Activated naive CD8-positive, alpha-beta T cell treated with anti-CD3 and anti-CD28 coated beads, Interleukin-2, amount 10 ng/mL, durations not matched to agents 7 days and 5 days (primary cell): ENCODE data around the gene CLIC6. TPM values are rescaled to one million over a fixed set of nuclear protein-coding genes. Genes with fewer than 3 reads are reported as not detected.

Source experiments
- ATAC-seq: fragments of 150-1000 bp; cut with Tn5 transposase; one replicate; pipeline ENCODE4 v1.10.0; 2021; ENCODE audit warnings: low read depth, moderate library complexity
- POLR2A ChIA-PET: fragments of 350-600 bp; sonication (Branson Sonifier 250); formaldehyde crosslinking; loops from one replicate; lab custom pipeline; 2021; ENCODE audit warnings: antibody characterized with exemption; lab: Charles Lee
- DNase-seq: peaks from one replicate; pipeline ENCODE4 v3.0.0; 2021
- H3K27ac Mint-ChIP-seq: one replicate; pipeline ENCODE4 v1.8.0; 2022; ENCODE audit warnings: mild to moderate bottlenecking, mixed read lengths
- H3K27me3 Mint-ChIP-seq: one replicate; pipeline ENCODE4 v1.8.0; 2022; ENCODE audit warnings: mild to moderate bottlenecking, moderate library complexity, mixed read lengths
- H3K36me3 Mint-ChIP-seq: one replicate; pipeline ENCODE4 v1.8.0; 2021; ENCODE audit warnings: mild to moderate bottlenecking, mixed read lengths
- H3K4me1 Mint-ChIP-seq: one replicate; pipeline ENCODE4 v1.8.0; 2021; ENCODE audit warnings: mixed read lengths
- H3K4me3 Mint-ChIP-seq: one replicate; pipeline ENCODE4 v1.8.0; 2022; ENCODE audit warnings: mild to moderate bottlenecking, moderate library complexity, mixed read lengths
- H3K9me3 Mint-ChIP-seq: one replicate; pipeline ENCODE4 v1.8.0; 2021; ENCODE audit warnings: mixed read lengths
- total RNA-seq, 2 experiments: library from RNA; stranded (reverse); gene quantifications; one replicate each; pipeline ENCODE4 v1.2.3, GENCODE V29; 2021

CLIC6 gene
- total RNA-seq, 2 experiments from 2014 or later = 0.37 to 0.42 TPM

DNA sequence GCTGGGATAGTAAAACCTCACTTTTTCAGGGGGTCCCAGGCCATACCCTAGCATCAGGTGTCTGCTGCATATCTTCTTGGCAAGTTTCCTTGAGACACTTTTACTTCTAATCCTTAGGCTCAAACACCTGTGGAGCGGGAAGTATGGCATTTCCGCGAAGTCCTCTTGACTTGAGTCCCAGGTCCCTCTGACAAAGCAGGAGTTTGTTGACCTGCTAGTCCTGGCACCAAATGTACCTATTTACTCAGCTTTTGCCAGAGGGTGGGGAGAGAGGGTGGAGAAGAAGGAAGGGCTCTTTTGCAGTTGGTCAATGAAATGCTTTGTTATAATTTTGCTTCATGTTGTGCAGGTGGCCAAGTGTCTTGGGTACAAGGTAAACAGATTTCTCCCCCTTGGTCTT, 59.7 kb downstream of the CLIC6 start:
- Mint-ChIP-seq H3K36me3 (no peaks in the 10 kb centered on the region), H3K9me3 (no peaks in the 10 kb centered on the region), H3K27ac (no peak overlapping the region), H3K4me3 (no peak overlapping the region), H3K27me3 (peaks cover 31% of the 10 kb centered on the region), H3K4me1 (peaks cover 12% of the 10 kb centered on the region)
- ATAC-seq (no peak), DNase-seq (no peak)
- POLR2A ChIA-PET = no interaction called here

DNA sequence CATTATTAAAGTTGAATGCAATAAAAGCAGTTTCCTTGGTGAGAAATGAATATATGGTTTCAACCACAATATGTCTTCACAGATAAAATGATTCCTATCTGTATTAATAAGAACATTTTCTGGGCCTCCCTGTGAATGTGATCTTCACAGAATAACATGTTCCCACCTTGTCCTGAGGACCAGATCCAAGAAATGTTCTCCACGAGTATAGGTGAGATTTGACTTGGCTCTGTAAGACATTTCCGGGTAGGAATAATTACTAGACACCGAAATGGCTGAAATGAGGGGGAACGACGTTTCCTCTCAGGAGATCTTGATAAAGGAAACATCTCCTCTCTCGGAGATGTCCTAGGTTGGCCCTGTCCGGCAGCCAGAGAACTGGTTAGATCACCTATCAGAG, 61.4 kb downstream of the CLIC6 start:
- Mint-ChIP-seq H3K27me3 (peaks cover 21% of the 10 kb centered on the region), H3K4me3 (no peak overlapping the region), H3K9me3 (no peaks in the 10 kb centered on the region), H3K4me1 (peaks cover 10% of the 10 kb centered on the region), H3K36me3 (no peaks in the 10 kb centered on the region), H3K27ac (no peak overlapping the region)
- ATAC-seq = no peak
- DNase-seq = no peak
- POLR2A ChIA-PET = no interaction called here

DNA sequence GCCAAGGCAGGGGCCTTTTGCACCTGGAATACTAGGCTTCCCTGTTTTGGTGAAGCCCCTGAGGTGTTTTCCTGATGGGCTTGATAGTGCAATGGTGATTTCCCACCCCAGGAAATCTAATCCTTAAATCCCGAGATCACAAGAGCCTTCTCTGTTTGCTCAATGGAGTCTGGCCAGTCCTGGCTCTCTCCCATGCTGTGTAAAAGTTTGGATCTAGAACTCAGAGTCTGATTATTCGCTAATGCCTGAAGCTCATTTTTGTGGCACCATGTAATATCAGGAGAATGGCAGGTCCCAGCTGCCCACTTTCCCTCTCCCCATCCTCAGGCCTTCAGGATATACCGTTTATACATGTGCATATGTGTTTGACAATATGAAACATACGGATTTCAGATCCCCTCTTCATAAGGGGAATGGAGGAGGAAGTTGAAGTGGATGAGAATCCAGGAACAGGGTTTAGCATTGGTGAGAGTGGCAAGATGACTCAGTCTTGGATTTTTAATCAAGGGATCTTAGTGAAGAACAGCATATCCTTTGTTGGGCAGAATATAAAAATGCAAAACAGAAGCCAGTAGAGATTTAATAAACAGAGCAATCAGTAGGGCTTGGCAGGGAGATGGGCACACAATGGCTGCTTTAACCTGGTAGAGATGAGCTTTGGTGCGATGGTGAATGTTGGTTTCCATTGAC, 62.1 kb downstream of the CLIC6 start:
- DNase-seq = no peak
- Mint-ChIP-seq H3K9me3 (no peaks in the 10 kb centered on the region), H3K36me3 (no peaks in the 10 kb centered on the region), H3K4me1 (peaks cover 9% of the 10 kb centered on the region), H3K4me3 (no peak overlapping the region), H3K27me3 (peaks cover 17% of the 10 kb centered on the region), H3K27ac (no peak overlapping the region)
- ATAC-seq = no peak
- POLR2A ChIA-PET = no interaction called here

DNA sequence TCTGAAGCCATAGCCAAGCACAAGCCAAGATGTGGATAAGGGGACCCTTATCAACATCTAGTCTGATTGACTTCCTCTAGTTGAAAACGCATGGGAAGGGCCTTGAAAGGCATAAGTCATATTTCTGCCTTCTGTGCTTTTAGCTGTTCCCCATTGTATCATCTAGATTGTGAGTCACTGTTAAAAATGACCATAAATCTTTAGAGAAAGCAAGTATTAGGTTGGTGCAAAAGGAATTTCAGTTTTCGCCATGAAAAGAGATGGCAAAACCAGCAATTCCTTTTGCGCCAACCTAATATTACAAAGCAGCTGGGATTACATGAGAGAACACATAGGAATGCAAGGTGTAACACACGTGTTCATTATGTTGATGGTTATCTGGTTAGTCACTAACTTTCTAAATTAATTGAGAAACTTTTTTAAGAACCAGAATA, 63.6 kb downstream of the CLIC6 start:
- no peaks in the 10 kb centered on the region for H3K36me3 Mint-ChIP-seq
- no peak overlapping the region for H3K4me3 Mint-ChIP-seq
- H3K9me3 Mint-ChIP-seq = no peaks in the 10 kb centered on the region
- H3K4me1 Mint-ChIP-seq = no peaks in the 10 kb centered on the region
- POLR2A ChIA-PET = no interaction called here
- no peak for DNase-seq
- H3K27ac Mint-ChIP-seq = no peak overlapping the region
- no peak for ATAC-seq
- peaks cover 22% of the 10 kb centered on the region for H3K27me3 Mint-ChIP-seq

DNA sequence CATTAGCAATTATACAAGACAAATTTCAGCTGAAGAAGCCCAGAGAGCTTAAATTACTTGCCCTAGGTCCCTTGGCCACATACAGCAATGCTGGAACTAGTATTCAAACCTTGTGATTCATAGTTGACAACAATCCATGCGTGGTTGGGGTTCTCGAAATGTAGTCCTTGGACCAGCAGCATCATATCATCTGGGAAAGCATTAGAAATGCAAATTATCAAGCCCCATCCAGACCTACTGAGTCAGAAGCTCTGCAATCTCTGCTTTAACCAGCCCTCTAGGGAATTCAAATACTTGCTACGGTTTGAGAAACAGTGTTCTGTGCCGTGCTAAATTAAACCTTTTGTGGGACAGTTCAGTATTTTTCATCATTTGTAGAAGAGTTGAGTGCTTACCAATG, 65.1 kb downstream of the CLIC6 start:
- DNase-seq = no peak
- peaks cover 31% of the 10 kb centered on the region for H3K27me3 Mint-ChIP-seq
- ATAC-seq = no peak
- H3K36me3 Mint-ChIP-seq = no peaks in the 10 kb centered on the region
- no peak overlapping the region for H3K4me3 Mint-ChIP-seq
- no peak overlapping the region for H3K27ac Mint-ChIP-seq
- H3K4me1 Mint-ChIP-seq = no peaks in the 10 kb centered on the region
- POLR2A ChIA-PET = no interaction called here
- H3K9me3 Mint-ChIP-seq = no peaks in the 10 kb centered on the region

DNA sequence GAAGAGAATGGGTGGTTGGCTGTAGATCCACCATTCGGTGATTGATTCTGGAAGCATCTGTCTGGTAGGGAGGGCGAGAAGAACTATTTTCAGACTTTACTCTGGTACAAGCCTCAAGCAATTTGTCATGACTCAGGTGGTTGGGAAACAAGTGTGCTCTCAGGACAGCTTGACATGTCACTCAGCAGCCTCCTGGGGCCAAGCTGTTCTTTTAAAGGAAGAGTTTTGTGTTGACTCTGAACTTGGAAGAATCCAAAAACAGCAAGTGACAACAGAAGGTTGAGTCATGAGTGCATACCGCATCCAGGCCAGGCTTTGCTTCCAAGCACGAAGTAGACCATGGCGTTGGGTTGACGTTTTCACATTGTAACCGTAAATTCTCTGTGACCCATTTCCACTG, 65.9 kb downstream of the CLIC6 start:
- POLR2A ChIA-PET = no interaction called here
- H3K36me3 Mint-ChIP-seq = no peaks in the 10 kb centered on the region
- no peak overlapping the region for H3K4me3 Mint-ChIP-seq
- DNase-seq (no peak), ATAC-seq (no peak)
- no peaks in the 10 kb centered on the region for H3K4me1 Mint-ChIP-seq
- no peaks in the 10 kb centered on the region for H3K9me3 Mint-ChIP-seq
- H3K27ac Mint-ChIP-seq = no peak overlapping the region
- H3K27me3 Mint-ChIP-seq = peaks cover 32% of the 10 kb centered on the region

DNA sequence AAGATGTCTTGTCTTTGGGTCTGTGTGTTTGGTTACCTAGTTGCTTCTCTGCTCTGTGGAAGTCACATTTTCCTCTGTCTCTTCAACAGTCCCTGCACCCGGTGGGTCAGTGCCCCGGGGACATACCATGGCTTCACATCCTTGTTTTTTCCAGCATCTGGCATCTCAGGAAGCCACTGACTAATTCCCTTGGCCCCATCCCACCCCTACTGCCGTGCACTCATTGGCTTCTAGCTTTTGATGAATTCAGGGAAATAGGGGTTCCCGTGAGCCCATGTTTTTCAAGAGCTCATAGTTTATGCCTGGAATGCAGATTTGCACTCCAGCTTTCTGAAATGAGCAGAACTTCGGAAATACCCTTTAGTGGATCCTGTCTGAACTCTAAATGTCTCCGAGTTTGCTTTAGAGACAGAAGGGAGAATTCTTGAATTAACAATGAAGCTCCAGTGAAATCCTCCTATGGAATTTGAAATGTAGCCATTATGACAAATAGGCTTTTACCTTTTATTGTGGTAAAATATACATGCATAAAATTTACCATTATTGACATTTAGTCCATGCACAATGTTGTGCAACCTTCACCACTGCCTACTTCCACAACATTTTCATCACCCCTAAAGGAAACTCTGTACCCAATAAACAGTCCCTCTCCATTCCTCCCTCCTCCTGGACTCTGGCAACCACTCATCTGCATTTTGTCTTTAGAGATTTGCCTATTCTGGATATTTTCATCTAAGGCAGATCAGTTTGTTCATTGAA, 67.5 kb downstream of the CLIC6 start:
- Mint-ChIP-seq H3K36me3 (no peaks in the 10 kb centered on the region), H3K27ac (no peak overlapping the region), H3K9me3 (no peaks in the 10 kb centered on the region), H3K4me3 (no peak overlapping the region), H3K4me1 (no peaks in the 10 kb centered on the region), H3K27me3 (peaks cover 34% of the 10 kb centered on the region)
- ATAC-seq = no peak
- POLR2A ChIA-PET = no interaction called here
- no peak for DNase-seq

DNA sequence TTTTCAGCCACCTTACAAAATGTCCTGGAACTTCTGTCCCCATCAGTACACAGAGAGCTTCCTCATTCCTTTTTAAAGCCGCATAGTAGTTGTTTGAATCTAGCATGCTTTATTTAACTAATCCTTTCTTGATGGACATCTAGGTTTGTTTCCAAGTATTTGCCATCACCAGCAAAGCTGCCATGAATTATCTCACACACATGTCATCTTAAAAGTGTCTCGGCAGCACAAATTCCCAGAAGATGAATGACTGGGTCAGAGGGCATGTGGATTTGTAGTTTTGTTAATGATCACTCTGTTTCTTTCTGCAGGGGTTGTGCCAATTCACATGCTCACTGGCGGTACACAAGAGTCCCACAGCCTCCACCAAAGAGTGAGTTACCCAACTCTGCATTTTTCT, 68.3 kb downstream of the CLIC6 start:
- ATAC-seq (no peak), DNase-seq (no peak)
- no peaks in the 10 kb centered on the region for H3K9me3 Mint-ChIP-seq
- H3K27ac Mint-ChIP-seq = no peak overlapping the region
- H3K36me3 Mint-ChIP-seq = no peaks in the 10 kb centered on the region
- no peaks in the 10 kb centered on the region for H3K4me1 Mint-ChIP-seq
- POLR2A ChIA-PET = no interaction called here
- H3K27me3 Mint-ChIP-seq = peaks cover 34% of the 10 kb centered on the region
- no peak overlapping the region for H3K4me3 Mint-ChIP-seq

DNA sequence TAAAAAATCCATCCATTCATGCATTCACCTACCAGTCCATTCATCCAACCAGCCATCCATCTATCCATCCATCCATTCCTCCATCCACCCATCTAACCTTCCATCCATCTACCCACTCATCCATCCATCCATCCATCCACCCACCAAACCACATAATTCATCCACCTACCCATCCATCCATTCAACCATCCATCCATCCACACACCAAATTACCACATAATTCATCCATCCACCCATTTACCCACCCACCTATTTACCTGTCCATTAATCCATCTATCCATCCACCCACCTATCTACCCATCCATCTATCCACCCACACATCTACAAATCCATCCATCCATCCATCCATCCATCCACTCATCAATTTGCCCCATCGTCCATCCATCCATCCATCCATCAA, 71.4 kb downstream of the CLIC6 start:
- Mint-ChIP-seq H3K4me1 (no peaks in the 10 kb centered on the region), H3K4me3 (no peak overlapping the region), H3K36me3 (no peaks in the 10 kb centered on the region), H3K27ac (no peak overlapping the region), H3K9me3 (no peaks in the 10 kb centered on the region), H3K27me3 (peaks cover 32% of the 10 kb centered on the region)
- no peak for DNase-seq
- POLR2A ChIA-PET = no interaction called here
- no peak for ATAC-seq

DNA sequence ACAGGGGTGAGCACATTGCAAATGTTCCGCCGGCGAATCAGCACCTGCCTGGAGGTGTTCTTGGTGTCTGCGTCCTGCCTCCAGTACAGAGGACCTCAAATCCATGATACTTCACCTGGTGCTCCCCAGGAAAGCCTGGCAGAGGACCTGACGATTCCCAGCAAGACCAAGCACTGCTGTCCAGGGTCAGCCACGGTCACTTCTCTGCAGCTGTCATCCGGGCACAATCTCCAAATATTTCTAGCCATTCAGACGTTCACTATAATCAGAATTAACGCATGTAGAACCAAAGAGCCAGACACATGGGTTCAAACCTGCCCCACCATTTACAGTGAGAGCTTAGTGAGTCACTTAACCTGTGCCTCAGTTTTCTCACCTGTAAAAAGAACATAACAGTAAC, 74.5 kb downstream of the CLIC6 start:
- no peak overlapping the region for H3K27ac Mint-ChIP-seq
- peaks cover 11% of the 10 kb centered on the region for H3K4me1 Mint-ChIP-seq
- H3K27me3 Mint-ChIP-seq = peaks cover 21% of the 10 kb centered on the region
- H3K9me3 Mint-ChIP-seq = no peaks in the 10 kb centered on the region
- ATAC-seq (no peak), DNase-seq (no peak)
- no peaks in the 10 kb centered on the region for H3K36me3 Mint-ChIP-seq
- POLR2A ChIA-PET = no interaction called here
- no peak overlapping the region for H3K4me3 Mint-ChIP-seq

DNA sequence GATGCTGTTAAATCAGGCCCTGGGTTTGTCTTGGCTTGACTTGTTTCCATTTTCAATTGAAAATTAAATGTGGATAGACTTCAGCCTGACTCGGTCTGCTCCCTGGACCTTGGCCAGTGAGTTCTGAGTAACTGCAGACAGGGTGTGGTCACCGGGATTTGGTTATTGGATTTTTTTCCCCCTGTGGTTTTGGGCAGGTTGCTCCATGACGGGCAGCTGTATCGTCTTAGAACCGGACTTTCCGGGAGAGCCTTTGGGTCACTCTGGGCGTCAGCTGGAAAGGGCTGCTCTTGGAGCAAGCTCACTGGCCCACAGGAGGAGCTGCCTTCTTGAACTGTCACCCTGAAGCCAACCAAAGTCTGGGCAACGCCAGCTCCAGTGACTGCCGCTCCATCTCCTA, 75.0 kb downstream of the CLIC6 start:
- POLR2A ChIA-PET = no interaction called here
- Mint-ChIP-seq H3K9me3 (no peaks in the 10 kb centered on the region), H3K4me1 (peaks cover 11% of the 10 kb centered on the region), H3K27me3 (peaks cover 16% of the 10 kb centered on the region), H3K4me3 (no peak overlapping the region), H3K27ac (no peak overlapping the region), H3K36me3 (no peaks in the 10 kb centered on the region)
- DNase-seq = no peak
- ATAC-seq = no peak

DNA sequence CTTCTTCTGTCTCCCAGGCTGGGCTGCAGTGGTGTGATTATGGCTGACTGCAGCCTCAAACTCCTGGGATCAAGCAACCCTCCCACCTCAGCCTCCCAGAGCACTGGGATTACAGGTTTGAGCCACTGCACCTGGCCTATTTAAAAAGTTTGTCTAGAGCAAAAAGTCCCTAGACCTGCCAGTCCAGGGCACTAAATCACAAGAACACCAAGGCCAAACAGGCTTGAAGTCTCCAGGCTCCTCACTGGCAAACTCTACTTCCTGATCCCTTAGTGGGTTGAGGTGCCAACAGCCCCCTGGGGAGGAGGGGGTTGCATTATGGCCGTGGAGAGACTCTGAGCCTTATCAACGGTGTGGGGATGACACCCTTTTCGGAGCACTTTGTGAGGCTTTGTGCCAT, 76.0 kb downstream of the CLIC6 start:
- Mint-ChIP-seq H3K4me1 (peaks cover 11% of the 10 kb centered on the region), H3K9me3 (no peaks in the 10 kb centered on the region), H3K27me3 (peaks cover 16% of the 10 kb centered on the region), H3K4me3 (no peak overlapping the region), H3K27ac (no peak overlapping the region), H3K36me3 (no peaks in the 10 kb centered on the region)
- POLR2A ChIA-PET = no interaction called here
- no peak for DNase-seq
- ATAC-seq = no peak

DNA sequence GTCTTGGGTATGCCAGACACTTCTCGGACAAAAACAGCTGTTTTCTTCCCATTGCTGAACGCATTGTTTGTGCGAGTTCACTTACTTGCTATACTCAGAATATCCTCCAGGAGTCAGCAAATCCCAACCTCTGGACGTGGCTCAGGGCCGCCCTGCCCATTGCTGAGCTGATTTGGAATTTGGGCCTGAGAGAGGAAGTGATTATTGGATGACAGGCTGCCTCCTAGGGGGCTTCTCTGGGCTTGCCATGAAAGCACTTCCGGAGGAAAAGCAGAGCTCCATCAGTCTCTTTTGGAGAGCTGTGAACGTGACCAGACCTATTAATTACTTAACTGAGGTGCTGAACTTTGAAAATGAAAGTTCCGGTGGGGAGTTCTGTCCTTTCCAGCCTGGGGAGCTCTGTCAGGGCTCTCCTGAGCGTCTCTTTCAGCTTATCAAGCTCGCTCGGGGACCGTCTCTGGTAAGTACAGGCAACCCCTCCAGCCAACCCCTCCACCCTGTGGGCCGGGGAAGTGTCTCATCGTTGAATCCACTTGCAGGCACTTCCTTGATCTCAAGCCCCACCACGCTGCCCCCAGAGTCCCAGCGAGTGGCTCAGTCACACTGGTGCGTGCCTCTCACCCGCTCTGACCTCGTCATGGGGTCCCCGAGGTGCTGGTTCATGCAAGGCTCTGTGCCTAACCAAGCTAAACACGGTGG, 76.9 kb downstream of the CLIC6 start:
- Mint-ChIP-seq H3K4me3 (peak overlapping the region; percentile 64), H3K27ac (peak overlapping the region; percentile 57), H3K36me3 (no peaks in the 10 kb centered on the region), H3K9me3 (no peaks in the 10 kb centered on the region), H3K4me1 (peaks cover 11% of the 10 kb centered on the region), H3K27me3 (peaks cover 14% of the 10 kb centered on the region)
- DNase-seq = peak; percentile 44
- peak; percentile 81 for ATAC-seq
- POLR2A ChIA-PET = interaction anchor here (1.2 kb wide), 1 partner anchor 144 kb away, joined by 3 read pairs; no protein-coding TSS in a partner anchor

DNA sequence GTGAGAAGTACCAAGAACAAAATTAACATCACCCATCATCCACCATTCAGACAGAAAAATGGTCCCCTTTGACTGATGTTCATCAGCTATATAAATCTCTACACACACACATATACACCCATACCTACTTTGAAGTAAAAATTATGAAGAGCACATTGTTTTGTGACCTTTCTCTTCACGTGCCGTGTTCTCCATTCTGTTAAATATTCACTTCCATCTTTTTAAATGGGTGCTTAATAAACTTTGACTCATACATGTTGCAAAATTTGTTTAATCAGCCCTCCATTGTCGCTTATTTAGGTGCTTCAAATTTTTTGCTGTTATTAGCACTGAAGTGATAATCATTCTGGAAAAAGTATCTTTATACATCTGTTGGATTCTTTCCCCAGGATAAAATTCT, 80.1 kb downstream of the CLIC6 start:
- POLR2A ChIA-PET = no interaction called here
- H3K27me3 Mint-ChIP-seq = peaks cover 7% of the 10 kb centered on the region
- H3K4me1 Mint-ChIP-seq = peaks cover 11% of the 10 kb centered on the region
- no peak overlapping the region for H3K4me3 Mint-ChIP-seq
- H3K9me3 Mint-ChIP-seq = no peaks in the 10 kb centered on the region
- DNase-seq = no peak
- no peaks in the 10 kb centered on the region for H3K36me3 Mint-ChIP-seq
- ATAC-seq = no peak
- H3K27ac Mint-ChIP-seq = no peak overlapping the region
